ENCODE data around the gene TLK1. TPM values are rescaled to one million over a fixed set of nuclear protein-coding genes. Genes with fewer than 3 reads are reported as not detected.
A peak's percentile ranks its signal among the peaks of the same experiment; 100 is the strongest.

Gene TLK1
- total RNA-seq = 10 to 100 TPM; 59.5 to 76.3 TPM

- H3K4me3 Mint-ChIP-seq = peak within 1 kb of the TSS; percentile 90
- H3K27ac Mint-ChIP-seq = peak within 1 kb of the TSS; percentile 76 to 93
- H3K4me1 Mint-ChIP-seq (ENCODE audit: low read depth in 2 of 2) = peaks cover 34 to 36% of the 10 kb centered on the region in 2 donors
- peak; percentile 79 for DNase-seq (ENCODE audit: low spot score)
- no peaks in the 10 kb centered on the region for H3K9me3 Mint-ChIP-seq
- H3K27me3 Mint-ChIP-seq = peaks cover 5 to 8% of the 10 kb centered on the region in 2 donors
- peak; percentile 90 to 92 for ATAC-seq
- no peaks in the 10 kb centered on the region for H3K36me3 Mint-ChIP-seq
Measured at GRCh38 chr2:171160119-171160955, at the start of gene TLK1. Gene TLK1, minus strand, starts transcription at chr2:171160893. Its CDS starts 465 bp downstream, at chr2:171160428.

- no peaks in the 10 kb centered on the region for H3K9me3 Mint-ChIP-seq
- H3K4me3 Mint-ChIP-seq = peak overlapping the region; percentile 29
- no peaks in the 10 kb centered on the region for H3K36me3 Mint-ChIP-seq
- no peak for ATAC-seq
- DNase-seq (ENCODE audit: low spot score) = no peak
- no peak overlapping the region for H3K27ac Mint-ChIP-seq
- H3K4me1 Mint-ChIP-seq (ENCODE audit: low read depth in 2 of 2) = peaks cover 6 to 7% of the 10 kb centered on the region in 2 donors
- H3K27me3 Mint-ChIP-seq = peaks cover 5 to 11% of the 10 kb centered on the region in 2 donors
Measured at GRCh38 chr2:171210216-171210863, 49.6 kb upstream of the TLK1 start.

GRCh38 chr2:171208657-171209056, 48.0 kb upstream of the TLK1 start:
- H3K4me1 Mint-ChIP-seq (ENCODE audit: low read depth in 2 of 2) = peaks cover 6 to 7% of the 10 kb centered on the region in 2 donors
- H3K36me3 Mint-ChIP-seq = no peaks in the 10 kb centered on the region
- no peak for ATAC-seq
- peaks cover 5 to 11% of the 10 kb centered on the region in 2 donors for H3K27me3 Mint-ChIP-seq
- H3K4me3 Mint-ChIP-seq = no peak overlapping the region
- no peak overlapping the region for H3K27ac Mint-ChIP-seq
- no peaks in the 10 kb centered on the region for H3K9me3 Mint-ChIP-seq
- no peak for DNase-seq (ENCODE audit: low spot score)

- Mint-ChIP-seq H3K4me1 (ENCODE audit: low read depth in 2 of 2) (peaks cover 6 to 7% of the 10 kb centered on the region in 2 donors), H3K4me3 (no peak overlapping the region), H3K27me3 (peaks cover 5 to 11% of the 10 kb centered on the region in 2 donors), H3K27ac (no peak overlapping the region), H3K36me3 (no peaks in the 10 kb centered on the region), H3K9me3 (no peaks in the 10 kb centered on the region)
- ATAC-seq (no peak), DNase-seq (ENCODE audit: low spot score) (no peak)
Measured at GRCh38 chr2:171206422-171207115, 45.9 kb upstream of the TLK1 start.

- Mint-ChIP-seq H3K36me3 (no peaks in the 10 kb centered on the region), H3K4me3 (no peak overlapping the region), H3K4me1 (ENCODE audit: low read depth in 2 of 2) (peaks cover 0 to 2% of the 10 kb centered on the region in 2 donors), H3K27me3 (peaks cover 5 to 11% of the 10 kb centered on the region in 2 donors), H3K9me3 (no peaks in the 10 kb centered on the region), H3K27ac (no peak overlapping the region)
- ATAC-seq (no peak), DNase-seq (ENCODE audit: low spot score) (no peak)
Measured at GRCh38 chr2:171205551-171205950, 44.9 kb upstream of the TLK1 start.

GRCh38 chr2:171201767-171202166, 41.1 kb upstream of the TLK1 start:
- Mint-ChIP-seq H3K4me1 (ENCODE audit: low read depth in 2 of 2) (no peaks in the 10 kb centered on the region), H3K9me3 (no peaks in the 10 kb centered on the region), H3K27me3 (no peaks in the 10 kb centered on the region), H3K36me3 (no peaks in the 10 kb centered on the region), H3K4me3 (no peak overlapping the region), H3K27ac (no peak overlapping the region)
- ATAC-seq (no peak), DNase-seq (ENCODE audit: low spot score) (no peak)

- no peak for DNase-seq (ENCODE audit: low spot score)
- no peak for ATAC-seq
- no peaks in the 10 kb centered on the region for H3K4me1 Mint-ChIP-seq (ENCODE audit: low read depth in 2 of 2)
- H3K27ac Mint-ChIP-seq = no peak overlapping the region
- H3K4me3 Mint-ChIP-seq = no peak overlapping the region
- H3K27me3 Mint-ChIP-seq = no peaks in the 10 kb centered on the region
- H3K9me3 Mint-ChIP-seq = no peaks in the 10 kb centered on the region
- no peaks in the 10 kb centered on the region for H3K36me3 Mint-ChIP-seq
Measured at GRCh38 chr2:171201271-171201670, 40.6 kb upstream of the TLK1 start.

GRCh38 chr2:171200469-171200868, 39.8 kb upstream of the TLK1 start:
- no peak overlapping the region for H3K4me3 Mint-ChIP-seq
- ATAC-seq = no peak
- no peaks in the 10 kb centered on the region for H3K36me3 Mint-ChIP-seq
- DNase-seq (ENCODE audit: low spot score) = no peak
- H3K9me3 Mint-ChIP-seq = no peaks in the 10 kb centered on the region
- no peaks in the 10 kb centered on the region for H3K4me1 Mint-ChIP-seq (ENCODE audit: low read depth in 2 of 2)
- no peaks in the 10 kb centered on the region for H3K27me3 Mint-ChIP-seq
- H3K27ac Mint-ChIP-seq = no peak overlapping the region

GRCh38 chr2:171191021-171191420, 30.3 kb upstream of the TLK1 start:
- Mint-ChIP-seq H3K27ac (no peak overlapping the region), H3K4me3 (no peak overlapping the region), H3K4me1 (ENCODE audit: low read depth in 2 of 2) (no peaks in the 10 kb centered on the region), H3K27me3 (peaks cover 0 to 2% of the 10 kb centered on the region in 2 donors), H3K9me3 (no peaks in the 10 kb centered on the region), H3K36me3 (no peaks in the 10 kb centered on the region)
- ATAC-seq (no peak), DNase-seq (ENCODE audit: low spot score) (no peak)

GRCh38 chr2:171187819-171188218, 27.1 kb upstream of the TLK1 start:
- no peaks in the 10 kb centered on the region for H3K4me1 Mint-ChIP-seq (ENCODE audit: low read depth in 2 of 2)
- no peak for DNase-seq (ENCODE audit: low spot score)
- no peak overlapping the region for H3K4me3 Mint-ChIP-seq
- no peak for ATAC-seq
- peaks cover 9 to 12% of the 10 kb centered on the region in 2 donors for H3K27me3 Mint-ChIP-seq
- H3K27ac Mint-ChIP-seq = no peak overlapping the region
- H3K36me3 Mint-ChIP-seq = no peaks in the 10 kb centered on the region
- no peaks in the 10 kb centered on the region for H3K9me3 Mint-ChIP-seq

GRCh38 chr2:171187177-171187576, 26.5 kb upstream of the TLK1 start:
- H3K27ac Mint-ChIP-seq = no peak overlapping the region
- no peaks in the 10 kb centered on the region for H3K4me1 Mint-ChIP-seq (ENCODE audit: low read depth in 2 of 2)
- ATAC-seq (no peak), DNase-seq (ENCODE audit: low spot score) (no peak)
- H3K36me3 Mint-ChIP-seq = no peaks in the 10 kb centered on the region
- H3K9me3 Mint-ChIP-seq = no peaks in the 10 kb centered on the region
- no peak overlapping the region for H3K4me3 Mint-ChIP-seq
- H3K27me3 Mint-ChIP-seq = peaks cover 11 to 17% of the 10 kb centered on the region in 2 donors

GRCh38 chr2:171185941-171186340, 25.2 kb upstream of the TLK1 start:
- DNase-seq (ENCODE audit: low spot score) (no peak), ATAC-seq (no peak)
- Mint-ChIP-seq H3K4me3 (no peak overlapping the region), H3K27me3 (peaks cover 15 to 23% of the 10 kb centered on the region in 2 donors), H3K4me1 (ENCODE audit: low read depth in 2 of 2) (no peaks in the 10 kb centered on the region), H3K9me3 (no peaks in the 10 kb centered on the region), H3K36me3 (no peaks in the 10 kb centered on the region), H3K27ac (no peak overlapping the region)

GRCh38 chr2:171185165-171185818, 24.6 kb upstream of the TLK1 start:
- H3K27me3 Mint-ChIP-seq = peaks cover 15 to 23% of the 10 kb centered on the region in 2 donors
- H3K4me1 Mint-ChIP-seq (ENCODE audit: low read depth in 2 of 2) = no peaks in the 10 kb centered on the region
- no peak for DNase-seq (ENCODE audit: low spot score)
- ATAC-seq = no peak
- no peaks in the 10 kb centered on the region for H3K36me3 Mint-ChIP-seq
- no peaks in the 10 kb centered on the region for H3K9me3 Mint-ChIP-seq
- H3K27ac Mint-ChIP-seq = no peak overlapping the region
- H3K4me3 Mint-ChIP-seq = no peak overlapping the region

All from natural killer cell treated with Interleukin-12 subunit alpha and Interleukin-12 subunit beta and Interleukin-15 and Interleukin-18, amount 100 ng/mL, for 72 hours (primary cell).